Aorta (tissue), 5 donors: ENCODE data around the gene PHETA1. TPM values are rescaled to one million over a fixed set of nuclear protein-coding genes. Genes with fewer than 3 reads are reported as not detected.
"Not testable (repeated sequence)": the region's sequence is repeated elsewhere in the genome, so short reads cannot be mapped to it uniquely, and the experiment has no call there.

Experiments used
- ATAC-seq: fragments of 200-7000 bp; cut with Tn5 transposase; one replicate; pipeline ENCODE4 v1.9.1; 2022; ENCODE audit warnings: moderate library complexity; ENCODE audit not compliant: low FRiP score
- DNase-seq, 2 donors: peaks; one replicate each; pipeline ENCODE4 v3.0.0-alpha.2; 2020
- H3K27ac ChIP-seq, 2 donors: one replicate each; pipeline ENCODE4 v1.5.1; 2013; ENCODE audit warnings: low read length in 2 of 2, mild to moderate bottlenecking in 2 of 2, moderate library complexity in 2 of 2, control low read depth in 1 of 2, inconsistent platforms in 1 of 2, low read depth in 1 of 2
- H3K27me3 ChIP-seq, 2 donors: one replicate each; pipeline ENCODE4 v1.6.1; 2013; ENCODE audit warnings: control low read depth in 1 of 2, low read length in 1 of 2, mild to moderate bottlenecking in 1 of 2, moderate library complexity in 1 of 2; ENCODE audit not compliant: insufficient read depth in 2 of 2, control insufficient read depth in 1 of 2
- H3K36me3 ChIP-seq, 2 donors: one replicate each; pipeline ENCODE4 v1.6.1; 2013; ENCODE audit warnings: control low read depth in 1 of 2, low read length in 1 of 2, mild to moderate bottlenecking in 1 of 2; ENCODE audit not compliant: insufficient read depth in 2 of 2, control insufficient read depth in 1 of 2
- H3K4me1 ChIP-seq, 2 donors: one replicate each; pipeline ENCODE4 v1.6.1; 2013; ENCODE audit warnings: low read length in 2 of 2, control low read depth in 1 of 2, mild to moderate bottlenecking in 1 of 2, moderate library complexity in 1 of 2; ENCODE audit not compliant: insufficient read depth in 2 of 2, control insufficient read depth in 1 of 2
- H3K4me3 ChIP-seq, 2 donors: one replicate each; pipeline ENCODE4 v1.5.1; 2013; ENCODE audit warnings: low read length in 2 of 2, control low read depth in 1 of 2, mild to moderate bottlenecking in 1 of 2
- H3K9me3 ChIP-seq: one replicate; pipeline ENCODE4 v1.6.1; 2013; ENCODE audit warnings: mild to moderate bottlenecking, low read length; ENCODE audit not compliant: control insufficient read depth
- WGBS, 2 donors: extraction: QIAGEN DNeasy Blood & Tissue Kit; methylation state at CpG; one replicate each; pipeline ENCODE4 v1.1.7; 2013; 5-methylcytosine and 5-hydroxymethylcytosine counted together
- intact Hi-C, 2 donors: fragments of 100-400 bp; cut with DNase I; formaldehyde crosslinking; loops; one replicate each; pipeline versions ENCODE4 v1.14.2 to v1.15.0; 2022
- polyA plus RNA-seq, 2 donors: library from polyadenylated mRNA; stranded (reverse); fragments of 200-250 nt; gene quantifications; one replicate each; pipeline ENCODE4 v1.2.3, GENCODE V29; 2013
- total RNA-seq, 2 donors: library from RNA; stranded (reverse); fragmentation: NEBNext Ultra II Directional; extraction: Animal tissue kit (Norgen Biotek cat#: 25700); gene quantifications; one replicate each; pipeline ENCODE4 v1.2.1, GENCODE V29; 2021
- donor health status: healthy with polysubstance abuse.
- donor health status: Bipolar disorder and iron deficiency.
- donor health status: DM: no; HTN: no; CAD: no.
- donor health status: DM: no; HTN: no; CAD: no.
- donor health status: DM: yes; HTN: yes; CAD: no.

The PHETA1 gene
- total and polyA plus RNA-seq, 4 donors = 6.9 to 13.5 (median 11.1) TPM

DNA sequence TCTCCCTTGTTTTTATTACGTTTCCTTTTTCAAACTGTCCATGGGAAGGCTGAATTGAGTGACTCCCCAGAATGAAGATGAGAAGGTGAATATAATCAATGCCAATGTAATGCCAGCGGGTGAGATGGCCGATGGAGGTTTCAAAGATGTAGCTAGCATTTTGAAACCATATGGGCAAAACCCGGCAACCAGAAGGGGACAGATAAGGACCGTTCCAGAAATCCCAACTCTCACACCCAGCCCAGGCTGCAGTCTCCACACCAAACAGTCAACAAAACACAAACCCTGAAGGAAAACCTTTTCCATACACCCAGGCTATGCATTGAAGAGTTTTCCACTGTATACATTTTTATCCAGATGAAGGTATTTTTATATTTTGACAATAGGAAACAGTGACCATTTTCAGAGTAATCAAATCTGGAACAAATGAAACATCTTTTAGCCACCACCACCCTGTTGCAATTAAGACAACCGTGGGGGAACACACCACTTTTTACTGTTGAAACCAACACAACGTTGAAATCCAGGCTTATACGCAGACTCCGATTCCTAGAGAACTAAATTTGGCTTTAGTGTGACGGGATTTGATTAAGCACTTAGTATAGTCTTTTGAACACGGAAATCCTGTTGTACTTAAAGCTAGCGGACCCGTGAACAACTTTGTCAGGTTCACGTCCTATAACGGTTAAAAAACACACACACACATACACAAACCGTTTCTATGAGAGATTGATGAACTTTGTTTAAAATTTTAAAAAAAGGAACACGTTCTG, 19.0 kb downstream of the PHETA1 start:
- Histone ChIP-seq H3K4me3 (no peak overlapping the region), H3K4me1 (no peaks in the 10 kb centered on the region), H3K27me3 (no peaks in the 10 kb centered on the region), H3K36me3 (no peaks in the 10 kb centered on the region), H3K27ac (no peak overlapping the region), H3K9me3 (peaks cover 8% of the 10 kb centered on the region)
- 81 to 85% methylated on average over 17 of the region's 17 CpGs for WGBS, 2 donors
- DNase-seq (no peak), ATAC-seq (no peak)
- intact Hi-C loops = no loop called here

DNA sequence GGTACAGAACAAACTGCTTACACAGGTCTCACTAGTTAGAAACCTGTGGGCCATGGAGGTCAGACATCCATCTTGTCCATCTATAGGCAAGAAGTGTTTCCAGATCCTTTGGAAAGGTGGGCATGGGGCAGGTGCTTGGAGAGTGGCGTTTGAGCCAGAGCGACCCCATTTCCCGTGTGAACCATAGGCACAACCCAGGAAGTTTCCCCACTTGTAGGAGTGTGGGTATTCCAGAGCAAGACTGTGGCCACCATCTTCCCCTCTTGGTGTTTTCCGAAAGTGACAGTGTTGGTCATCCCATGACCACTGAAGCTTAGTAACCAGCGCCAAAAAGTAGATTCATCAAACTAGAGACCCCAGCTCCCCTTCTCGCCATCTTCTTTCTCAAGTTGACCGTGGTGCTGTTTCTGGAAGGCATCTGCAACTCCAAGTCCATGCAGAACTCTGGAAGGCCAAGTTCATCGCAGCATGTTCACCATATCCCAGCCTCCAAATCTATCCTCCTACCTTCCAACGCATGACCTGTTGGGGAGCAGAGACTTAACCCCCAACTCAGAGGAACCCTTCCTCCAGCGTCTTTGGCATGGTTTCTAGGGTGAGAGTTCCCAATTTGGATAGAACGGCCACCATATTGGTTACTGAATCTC, 19.7 kb downstream of the PHETA1 start:
- Histone ChIP-seq H3K4me3 (no peak overlapping the region), H3K27ac (no peak overlapping the region), H3K27me3 (no peaks in the 10 kb centered on the region), H3K36me3 (no peaks in the 10 kb centered on the region), H3K4me1 (no peaks in the 10 kb centered on the region), H3K9me3 (peaks cover 8% of the 10 kb centered on the region)
- intact Hi-C loops = no loop called here
- DNase-seq = no peak
- WGBS, 2 donors = 91% methylated on average over 11 of the region's 11 CpGs
- ATAC-seq = no peak

- no peak for DNase-seq
- Histone ChIP-seq H3K27me3 (no peaks in the 10 kb centered on the region), H3K27ac (no peak overlapping the region), H3K36me3 (no peaks in the 10 kb centered on the region), H3K9me3 (peaks cover 8% of the 10 kb centered on the region), H3K4me1 (no peaks in the 10 kb centered on the region), H3K4me3 (no peak overlapping the region)
- ATAC-seq = no peak
- intact Hi-C loops = no loop called here
- WGBS, 2 donors = 97% methylated on average over 18 of the region's 18 CpGs
These were observed 20.8 kb downstream of the PHETA1 start for GRCh38 chr12:111347891-111348644.

- H3K27ac ChIP-seq = no peak overlapping the region
- intact Hi-C loops = no loop called here
- WGBS, 2 donors = 92 to 94% methylated on average over 4 of the region's 4 CpGs
- no peaks in the 10 kb centered on the region for H3K4me1 ChIP-seq
- no peaks in the 10 kb centered on the region for H3K27me3 ChIP-seq
- DNase-seq = no peak
- H3K36me3 ChIP-seq = no peaks in the 10 kb centered on the region
- no peak overlapping the region for H3K4me3 ChIP-seq
- no peak for ATAC-seq
- H3K9me3 ChIP-seq = peaks cover 6% of the 10 kb centered on the region
These were observed 24.5 kb downstream of the PHETA1 start for GRCh38 chr12:111344254-111344875.

DNA sequence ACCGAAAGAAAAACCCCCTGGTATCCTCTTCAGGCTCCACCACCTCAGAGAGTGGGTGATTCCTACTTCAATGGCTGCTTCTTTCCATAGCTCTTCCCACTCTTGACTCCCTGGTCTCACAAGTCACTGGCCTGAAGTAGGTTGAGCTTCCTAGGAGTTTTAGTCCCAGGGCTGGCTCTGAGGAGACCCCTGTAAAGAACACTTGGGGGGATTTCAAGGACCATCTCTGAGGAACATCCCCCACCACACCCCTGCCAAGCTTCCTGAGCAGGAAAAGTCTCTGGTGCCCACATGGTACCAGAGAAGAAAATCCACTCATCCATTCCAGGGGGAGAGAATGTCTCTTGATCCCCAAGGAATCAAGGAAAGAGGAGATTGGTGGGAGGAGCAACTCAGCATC, 25.7 kb downstream of the PHETA1 start:
- Histone ChIP-seq H3K27me3 (no peaks in the 10 kb centered on the region), H3K9me3 (peaks cover 1% of the 10 kb centered on the region), H3K4me3 (no peak overlapping the region), H3K4me1 (no peaks in the 10 kb centered on the region), H3K36me3 (no peaks in the 10 kb centered on the region), H3K27ac (no peak overlapping the region)
- 87 to 94% methylated on average over 1 of the region's 1 CpG for WGBS, 2 donors
- DNase-seq = no peak
- ATAC-seq = no peak
- intact Hi-C loops = no loop called here

DNA sequence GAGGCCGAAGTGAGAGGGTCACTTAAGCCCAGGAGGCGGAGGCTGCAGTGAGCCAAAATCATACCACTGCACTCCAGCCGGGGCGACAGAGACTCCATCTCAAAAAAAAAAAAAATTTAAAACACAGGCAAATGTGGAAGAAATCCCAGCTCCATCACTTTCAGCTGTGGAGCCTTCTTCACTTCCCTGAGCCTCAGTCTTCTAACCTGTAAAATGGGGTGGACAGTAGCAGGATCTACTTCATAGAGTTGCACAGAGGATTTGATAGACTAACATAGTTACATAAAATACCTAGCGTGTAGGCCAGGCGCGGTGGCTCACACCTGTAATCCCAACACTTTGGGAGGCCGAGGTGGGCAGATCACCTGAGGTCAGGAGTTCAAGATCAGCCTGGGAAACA, 26.5 kb downstream of the PHETA1 start:
- intact Hi-C loops = no loop called here
- Histone ChIP-seq H3K27me3 (no peaks in the 10 kb centered on the region), H3K9me3 (no peaks in the 10 kb centered on the region), H3K27ac (no peak overlapping the region), H3K36me3 (no peaks in the 10 kb centered on the region), H3K4me1 (no peaks in the 10 kb centered on the region), H3K4me3 (no peak overlapping the region)
- no peak for ATAC-seq
- DNase-seq = no peak
- WGBS, 2 donors = 93 to 96% methylated on average over 8 of the region's 8 CpGs

GRCh38 chr12:111341426-111342065, 27.3 kb downstream of the PHETA1 start:
- Histone ChIP-seq H3K27me3 (no peaks in the 10 kb centered on the region), H3K9me3 (no peaks in the 10 kb centered on the region), H3K27ac (no peak overlapping the region), H3K4me3 (no peak overlapping the region), H3K4me1 (no peaks in the 10 kb centered on the region), H3K36me3 (no peaks in the 10 kb centered on the region)
- intact Hi-C loops = no loop called here
- 86 to 89% methylated on average over 20 of the region's 20 CpGs for WGBS, 2 donors
- DNase-seq (no peak), ATAC-seq (no peak)

DNA sequence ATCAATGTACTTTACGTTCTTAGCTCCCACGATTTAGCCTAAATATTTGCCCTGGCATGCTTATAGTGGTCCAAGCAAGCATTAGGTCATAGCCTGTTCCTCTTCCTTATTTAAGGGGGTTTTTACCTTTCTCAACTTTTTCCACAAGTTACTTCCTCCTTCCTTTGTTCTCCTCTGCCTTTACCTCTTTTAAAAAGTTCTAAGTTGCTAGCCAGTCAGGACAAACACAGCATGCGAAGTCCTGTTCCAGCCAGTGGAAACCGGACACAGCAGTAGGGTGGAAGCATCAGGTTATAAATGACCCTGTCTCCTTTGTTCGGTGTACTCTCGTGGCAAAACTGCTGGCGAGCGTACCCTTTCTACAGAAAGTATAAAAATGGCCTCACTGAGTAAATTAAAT, 28.2 kb downstream of the PHETA1 start:
- H3K27me3 ChIP-seq, H3K4me1 ChIP-seq, H3K9me3 ChIP-seq, intact Hi-C loops, DNase-seq, H3K36me3 ChIP-seq, H3K27ac ChIP-seq, ATAC-seq, H3K4me3 ChIP-seq: not testable (repeated sequence)
- WGBS, 2 donors = 66 to 70% methylated on average over 8 of the region's 8 CpGs
